MM.1S (cell line): ENCODE results near the gene GGNBP2.

Source experiments
- DNase-seq: peaks from one replicate; pipeline ENCODE4 v3.0.0-alpha.2; 2015
- H2AFZ ChIP-seq: fragments of 300-600 bp; sonication (generic); 2 replicates; pipeline ENCODE4 v1.6.0; 2016; ENCODE audit warnings: antibody characterized with exemption, low read length
- H3F3A ChIP-seq: fragments of 300-600 bp; sonication (generic); 2 replicates; pipeline ENCODE4 v1.6.1; 2016; ENCODE audit warnings: mild to moderate bottlenecking, antibody characterized with exemption, low read length, moderate library complexity, mixed read lengths; ENCODE audit not compliant: insufficient read depth
- H3K27ac ChIP-seq: fragments of 300-600 bp; sonication (generic); 2 replicates; pipeline ENCODE4 v1.5.1; 2016; ENCODE audit warnings: mild to moderate bottlenecking, low read length
- H3K27me3 ChIP-seq: fragments of 300-600 bp; sonication (generic); replicated peaks from 2 replicates; pipeline ENCODE4 v1.6.0; 2016; ENCODE audit warnings: low read length; ENCODE audit not compliant: insufficient read depth
- H3K36me3 ChIP-seq: fragments of 300-600 bp; sonication (generic); replicated peaks from 2 replicates; pipeline ENCODE4 v1.6.1; 2016; ENCODE audit warnings: mild to moderate bottlenecking, low read length, mixed read lengths; ENCODE audit not compliant: insufficient read depth
- H3K4me1 ChIP-seq: fragments of 300-600 bp; sonication (generic); 2 replicates; pipeline ENCODE4 v1.6.1; 2016; ENCODE audit warnings: low read length, mixed read lengths
- H3K4me2 ChIP-seq: fragments of 300-600 bp; sonication (generic); 2 replicates; pipeline ENCODE4 v1.6.0; 2016; ENCODE audit warnings: low read depth, low read length
- H3K4me3 ChIP-seq: fragments of 300-600 bp; sonication (generic); 2 replicates; pipeline ENCODE4 v1.5.1; 2016; ENCODE audit warnings: low read length, mixed read lengths
- H3K79me2 ChIP-seq: fragments of 300-600 bp; sonication (generic); 2 replicates; pipeline ENCODE4 v1.6.1; 2016; ENCODE audit warnings: mixed run types, low read length, mixed read lengths
- H3K9ac ChIP-seq: fragments of 300-600 bp; sonication (generic); 2 replicates; pipeline ENCODE4 v1.6.1; 2016; ENCODE audit warnings: low read length, mixed read lengths
- H3K9me2 ChIP-seq: fragments of 300-600 bp; sonication (generic); replicated peaks from 2 replicates; pipeline ENCODE4 v1.6.1; 2016; ENCODE audit warnings: mild to moderate bottlenecking, low read length, mixed read lengths; ENCODE audit not compliant: insufficient read depth
- H3K9me3 ChIP-seq: fragments of 300-600 bp; sonication (generic); replicated peaks from 2 replicates; pipeline ENCODE4 v1.6.1; 2016; ENCODE audit warnings: mild to moderate bottlenecking, low read length, mixed read lengths; ENCODE audit not compliant: insufficient read depth
- H4K20me1 ChIP-seq: fragments of 300-600 bp; sonication (generic); 2 replicates; pipeline ENCODE4 v1.6.1; 2016; ENCODE audit warnings: mild to moderate bottlenecking, low read length, moderate library complexity, mixed read lengths; ENCODE audit not compliant: insufficient read depth
- CTCF ChIP-seq: fragments of 300-600 bp; sonication (generic); IDR thresholded peaks from 2 replicates; pipeline ENCODE4 v1.5.1; 2016; ENCODE audit warnings: antibody characterized with exemption, low read length, mixed read lengths
- EZH2 ChIP-seq: fragments of 300-600 bp; sonication (generic); optimal IDR thresholded peaks from 2 replicates; pipeline ENCODE3; 2017; ENCODE audit warnings: low read depth, mild to moderate bottlenecking, antibody characterized with exemption, low read length, mixed read lengths
- EZH2phosphoT487 ChIP-seq: fragments of 300-600 bp; sonication (generic); IDR thresholded peaks from 2 replicates; pipeline ENCODE4 v1.6.1; 2018; ENCODE audit warnings: antibody characterized with exemption, low read length

Gene GGNBP2

GRCh38 chr17:36529121-36529520 lies 15.6 kb upstream of the GGNBP2 start:
- no peaks in the 10 kb centered on the region for H3K9me2 ChIP-seq
- H4K20me1 ChIP-seq, result no peaks in the 10 kb centered on the region
- H3K79me2 ChIP-seq, result peaks cover 29% of the 10 kb centered on the region
- no peak overlapping the region for H3K27ac ChIP-seq
- H3K27me3 ChIP-seq, result no peaks in the 10 kb centered on the region
- peaks cover 11% of the 10 kb centered on the region for H3F3A ChIP-seq
- TF ChIP-seq CTCF, result no peak
- TF ChIP-seq EZH2, result no peak
- TF ChIP-seq EZH2phosphoT487, result no peak
- H3K9me3 ChIP-seq, result no peaks in the 10 kb centered on the region
- peaks cover 26% of the 10 kb centered on the region for H3K4me1 ChIP-seq
- H3K36me3 ChIP-seq, result peaks cover 23% of the 10 kb centered on the region
- H3K9ac ChIP-seq, result no peak overlapping the region
- H3K4me3 ChIP-seq, result no peak overlapping the region
- H2AFZ ChIP-seq, result no peak overlapping the region
- no peak overlapping the region for H3K4me2 ChIP-seq
- no peak for DNase-seq

DNA sequence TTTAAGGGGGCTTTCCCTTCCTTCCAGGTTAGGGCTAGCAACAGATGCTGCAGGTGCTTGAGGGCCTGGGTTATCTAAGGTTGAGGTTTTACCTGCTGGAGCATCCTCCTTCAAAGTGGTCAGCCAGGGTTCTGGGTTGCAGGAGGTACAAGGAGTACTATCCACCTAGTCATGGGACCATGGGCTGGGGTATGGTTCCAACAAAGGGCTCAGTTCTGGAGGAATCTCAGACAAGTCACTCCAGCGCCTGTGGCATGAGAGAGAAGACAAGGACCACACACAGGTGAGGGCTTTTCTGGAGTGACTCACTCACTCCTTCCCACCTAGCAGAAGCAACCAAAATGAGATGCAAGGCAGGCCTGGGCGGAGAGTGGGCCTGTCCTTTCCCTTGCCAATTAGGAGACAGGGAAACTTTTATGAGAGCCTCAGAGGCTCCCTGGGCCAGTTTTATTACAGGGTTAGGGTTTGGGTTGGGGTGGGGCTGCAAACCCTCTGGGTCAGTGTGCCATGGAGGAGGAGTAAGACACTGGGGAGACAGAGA lies 12.2 kb upstream of the GGNBP2 start:
- Histone ChIP-seq H3K4me2 (no peak overlapping the region), H3K9me2 (no peaks in the 10 kb centered on the region), H3K27me3 (no peaks in the 10 kb centered on the region), H4K20me1 (no peaks in the 10 kb centered on the region), H3K27ac (no peak overlapping the region), H3K4me3 (no peak overlapping the region), H3K4me1 (peaks cover 12% of the 10 kb centered on the region), H3K79me2 (peaks cover 52% of the 10 kb centered on the region), H3F3A (peaks cover 9% of the 10 kb centered on the region; the same call in 1 of the 2 replicates), H2AFZ (no peak overlapping the region), H3K9me3 (no peaks in the 10 kb centered on the region), H3K9ac (no peak overlapping the region), H3K36me3 (peaks cover 9% of the 10 kb centered on the region)
- TF ChIP-seq EZH2 (no peak), CTCF (no peak), EZH2phosphoT487 (no peak)
- DNase-seq, result no peak

DNA sequence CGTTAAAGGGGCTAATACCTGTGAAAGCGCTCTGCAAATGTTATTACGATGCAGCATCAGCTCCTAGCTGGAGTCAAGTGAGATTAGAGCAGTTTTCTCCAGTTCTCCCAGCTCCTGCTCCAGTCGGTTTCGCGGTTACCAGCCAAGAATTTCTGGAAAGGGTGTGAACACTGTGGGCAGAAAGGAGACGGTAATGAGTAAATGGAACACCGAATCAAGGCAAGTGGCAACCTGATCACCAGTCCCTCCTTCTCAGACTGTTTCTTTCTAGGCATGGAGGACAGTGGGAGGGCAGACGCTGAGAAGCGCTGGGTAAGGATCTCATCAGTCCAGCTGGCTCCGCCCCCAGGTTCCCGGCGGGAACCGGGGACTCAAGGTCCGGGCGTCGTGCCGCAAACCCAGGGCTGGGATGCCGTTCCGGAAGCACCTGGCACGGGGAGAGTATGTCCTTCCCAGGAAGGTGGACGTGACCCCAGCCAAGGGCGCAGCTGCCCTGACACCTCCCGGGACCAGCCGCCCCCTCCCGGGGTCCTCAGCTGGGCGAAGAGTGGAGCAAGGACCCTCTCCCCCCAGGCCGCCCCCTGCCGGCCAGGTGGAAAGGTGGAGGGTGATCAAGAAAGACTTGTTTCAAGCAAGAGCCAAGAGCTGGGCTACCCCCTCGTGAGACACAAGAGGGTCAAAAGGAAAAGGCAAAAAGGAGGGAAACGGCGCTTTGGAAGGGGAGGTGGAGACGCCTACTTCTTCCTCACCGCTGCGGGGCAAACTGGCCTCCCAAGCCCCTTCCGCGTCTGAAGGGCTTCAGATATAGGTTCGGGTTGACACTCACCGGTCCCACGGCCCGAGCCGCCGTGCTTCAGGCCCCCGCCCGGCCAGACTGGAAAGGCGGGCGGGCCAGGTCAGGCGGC lies 10.5 kb upstream of the GGNBP2 start:
- H3K4me3 ChIP-seq, result peak overlapping the region; percentile 82
- DNase-seq, result peak; percentile 59
- no peaks in the 10 kb centered on the region for H3K9me2 ChIP-seq
- no peaks in the 10 kb centered on the region for H3K9me3 ChIP-seq
- H3K36me3 ChIP-seq, result peaks cover 4% of the 10 kb centered on the region; the same call in 1 of the 2 replicates
- peak overlapping the region; percentile 98 for H3K27ac ChIP-seq
- TF ChIP-seq CTCF, result peak; percentile 78
- no peak for TF ChIP-seq EZH2
- TF ChIP-seq EZH2phosphoT487, result no peak
- peak overlapping the region; percentile 87 for H2AFZ ChIP-seq
- peak overlapping the region; percentile 99 for H3K9ac ChIP-seq
- H3K27me3 ChIP-seq, result no peaks in the 10 kb centered on the region
- H4K20me1 ChIP-seq, result no peaks in the 10 kb centered on the region
- peaks cover 48% of the 10 kb centered on the region for H3K79me2 ChIP-seq
- H3K4me2 ChIP-seq, result peak overlapping the region; percentile 93
- peaks cover 12% of the 10 kb centered on the region for H3K4me1 ChIP-seq
- peaks cover 12% of the 10 kb centered on the region; the same call in 1 of the 2 replicates for H3F3A ChIP-seq
